GM18526 (cell line): ENCODE measurements around the gene PCED1A.

Experiments
- POLR2A ChIP-seq: IDR thresholded peaks from 3 replicates; pipeline ENCODE4 v1.6.1; 2011; ENCODE audit not compliant: insufficient read length; ENCODE audit errors: extremely low read depth

PCED1A gene

GRCh38 chr20:2804852-2805688 is 35.4 kb downstream of the PCED1A start:
- TF ChIP-seq POLR2A, result no peak

- TF ChIP-seq POLR2A, result no peak
Observed at GRCh38 chr20:2804041-2804828, 36.2 kb downstream of the PCED1A start.

- TF ChIP-seq POLR2A, result no peak
Observed at GRCh38 chr20:2801286-2801728, 39.1 kb downstream of the PCED1A start.

GRCh38 chr20:2800521-2801285 is 39.8 kb downstream of the PCED1A start, which contains the start of gene CPXM1:
Gene CPXM1 (minus strand): TSS chr20:2800627. CDS start chr20:2800572, 55 bp downstream.
- TF ChIP-seq POLR2A, result peak; percentile 60

- no peak for TF ChIP-seq POLR2A
Observed at GRCh38 chr20:2799688-2800520, 40.6 kb downstream of the PCED1A start.

GRCh38 chr20:2799271-2799670 is 41.2 kb downstream of the PCED1A start:
- no peak for TF ChIP-seq POLR2A

- no peak for TF ChIP-seq POLR2A
Observed at GRCh38 chr20:2798814-2799213, 41.6 kb downstream of the PCED1A start.

GRCh38 chr20:2798095-2798805 is 42.2 kb downstream of the PCED1A start:
- TF ChIP-seq POLR2A, result no peak

GRCh38 chr20:2797136-2797983 is 43.1 kb downstream of the PCED1A start:
- TF ChIP-seq POLR2A, result no peak

- no peak for TF ChIP-seq POLR2A
Observed at GRCh38 chr20:2796011-2796660, 44.3 kb downstream of the PCED1A start.

GRCh38 chr20:2795451-2795850 is 45.0 kb downstream of the PCED1A start:
- TF ChIP-seq POLR2A, result no peak

GRCh38 chr20:2794866-2795447 is 45.5 kb downstream of the PCED1A start:
- no peak for TF ChIP-seq POLR2A

- no peak for TF ChIP-seq POLR2A
Observed at GRCh38 chr20:2794202-2794748, 46.2 kb downstream of the PCED1A start.
